Lower leg skin (tissue), 3 donors: Measurements from ENCODE around the gene RTCA.

Experiments
- POLR2A ChIP-seq, 2 donors: fragments of 450-650 bp; IDR thresholded peaks; one replicate each; pipeline ENCODE4 v1.6.1; 2016 to 2017; ENCODE audit warnings: antibody characterized with exemption in 2 of 2, mild to moderate bottlenecking in 1 of 2, moderate library complexity in 1 of 2
- TF ChIP-seq, protein P1 (sequence below), 3 donors: fragments of 450-650 bp; IDR thresholded peaks; one replicate each; pipeline ENCODE4 v1.5.1; 2016; ENCODE audit warnings: antibody characterized with exemption in 3 of 3, mild to moderate bottlenecking in 3 of 3, moderate library complexity in 2 of 3

DNA sequence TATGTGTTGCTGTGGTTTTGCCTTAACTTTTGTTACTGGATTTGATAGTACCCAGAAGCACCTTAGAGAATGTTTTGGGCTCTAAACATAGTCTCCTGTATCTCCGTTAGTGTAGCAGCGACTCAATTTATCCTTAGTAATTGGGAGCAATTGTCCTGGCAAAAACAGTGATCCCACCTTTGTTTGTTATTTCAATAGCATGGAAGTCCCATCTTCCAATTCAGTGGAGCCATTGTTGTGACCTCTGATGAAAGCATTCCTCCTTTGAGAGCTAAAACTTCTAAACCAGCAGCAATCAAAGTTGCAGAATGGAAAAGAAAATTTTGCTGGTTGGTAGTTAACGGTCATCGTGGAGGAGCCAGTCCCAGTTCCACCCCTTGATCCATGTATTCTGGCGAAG, 34.7 kb downstream of the RTCA start:
- TF ChIP-seq, protein P1, sequence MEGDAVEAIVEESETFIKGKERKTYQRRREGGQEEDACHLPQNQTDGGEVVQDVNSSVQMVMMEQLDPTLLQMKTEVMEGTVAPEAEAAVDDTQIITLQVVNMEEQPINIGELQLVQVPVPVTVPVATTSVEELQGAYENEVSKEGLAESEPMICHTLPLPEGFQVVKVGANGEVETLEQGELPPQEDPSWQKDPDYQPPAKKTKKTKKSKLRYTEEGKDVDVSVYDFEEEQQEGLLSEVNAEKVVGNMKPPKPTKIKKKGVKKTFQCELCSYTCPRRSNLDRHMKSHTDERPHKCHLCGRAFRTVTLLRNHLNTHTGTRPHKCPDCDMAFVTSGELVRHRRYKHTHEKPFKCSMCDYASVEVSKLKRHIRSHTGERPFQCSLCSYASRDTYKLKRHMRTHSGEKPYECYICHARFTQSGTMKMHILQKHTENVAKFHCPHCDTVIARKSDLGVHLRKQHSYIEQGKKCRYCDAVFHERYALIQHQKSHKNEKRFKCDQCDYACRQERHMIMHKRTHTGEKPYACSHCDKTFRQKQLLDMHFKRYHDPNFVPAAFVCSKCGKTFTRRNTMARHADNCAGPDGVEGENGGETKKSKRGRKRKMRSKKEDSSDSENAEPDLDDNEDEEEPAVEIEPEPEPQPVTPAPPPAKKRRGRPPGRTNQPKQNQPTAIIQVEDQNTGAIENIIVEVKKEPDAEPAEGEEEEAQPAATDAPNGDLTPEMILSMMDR (IDR thresholded peaks at IDR 0.05) = no peak
- no peak for TF ChIP-seq POLR2A (IDR thresholded peaks at IDR 0.05)
